CD8-positive, alpha-beta memory T cell (primary cell): Measurements from ENCODE around the gene NDUFAF7. TPM values are rescaled to one million over a fixed set of nuclear protein-coding genes. Genes with fewer than 3 reads are reported as not detected.
A peak's percentile ranks its signal among the peaks of the same experiment; 100 is the strongest.

Source experiments
- CTCF ChIA-PET: fragments of 350-600 bp; sonication (Branson Sonifier 250); formaldehyde crosslinking; loops from one replicate; lab custom pipeline; 2021; ENCODE audit warnings: antibody characterized with exemption; lab: Charles Lee
- POLR2A ChIA-PET: fragments of 350-600 bp; sonication (Branson Sonifier 250); formaldehyde crosslinking; loops from one replicate; lab custom pipeline; 2021; ENCODE audit warnings: antibody characterized with exemption; lab: Charles Lee
- DNase-seq, 5 donors: peaks; one replicate each; pipeline versions ENCODE4 v3.0.0 to v3.0.0-alpha.2; 2020 to 2022; ENCODE audit warnings: mixed read lengths in 1 of 5
- H3K27ac ChIP-seq: one replicate; pipeline ENCODE4 v1.7.0; 2013; ENCODE audit warnings: low read depth, mild to moderate bottlenecking, low read length, moderate library complexity
- H3K27me3 ChIP-seq: 2 replicates; pipeline ENCODE4 v1.7.0; 2013; ENCODE audit warnings: low read length, mild to moderate bottlenecking; ENCODE audit not compliant: insufficient read depth, poor library complexity, severe bottlenecking
- H3K36me3 ChIP-seq: 2 replicates; pipeline ENCODE4 v1.7.0; 2013; ENCODE audit warnings: mild to moderate bottlenecking, low read length, moderate library complexity; ENCODE audit not compliant: insufficient read depth
- H3K4me1 ChIP-seq: 2 replicates; pipeline ENCODE4 v1.7.0; 2013; ENCODE audit warnings: mild to moderate bottlenecking, low read length, moderate library complexity; ENCODE audit not compliant: insufficient read depth
- H3K4me3 ChIP-seq: 2 replicates; pipeline ENCODE4 v1.7.0; 2013; ENCODE audit warnings: mild to moderate bottlenecking, low read length
- H3K9me3 ChIP-seq: 2 replicates; pipeline ENCODE4 v1.7.0; 2013; ENCODE audit warnings: mild to moderate bottlenecking, low read length
- H3K27ac Mint-ChIP-seq, 8 donors: one replicate each; pipeline ENCODE4 v1.8.0; 2020 to 2021; ENCODE audit warnings: mixed read lengths in 8 of 8, mild to moderate bottlenecking in 6 of 8, inconsistent platforms in 3 of 8, moderate library complexity in 3 of 8
- H3K27me3 Mint-ChIP-seq, 2 donors: one replicate each; pipeline ENCODE4 v1.8.0; 2020 to 2021; ENCODE audit warnings: mixed read lengths in 2 of 2, mild to moderate bottlenecking in 1 of 2, moderate library complexity in 1 of 2
- H3K36me3 Mint-ChIP-seq, 3 donors: one replicate each; pipeline ENCODE4 v1.8.0; 2020 to 2021; ENCODE audit warnings: mixed read lengths in 3 of 3, inconsistent platforms in 1 of 3, mild to moderate bottlenecking in 1 of 3
- H3K4me1 Mint-ChIP-seq, 3 donors: one replicate each; pipeline ENCODE4 v1.8.0; 2020 to 2021; ENCODE audit warnings: mixed read lengths in 3 of 3, inconsistent platforms in 1 of 3, mild to moderate bottlenecking in 1 of 3
- H3K4me3 Mint-ChIP-seq, 7 donors: one replicate each; pipeline ENCODE4 v1.8.0; 2020 to 2021; ENCODE audit warnings: mixed read lengths in 7 of 7, mild to moderate bottlenecking in 6 of 7, moderate library complexity in 4 of 7, inconsistent platforms in 2 of 7
- H3K9me3 Mint-ChIP-seq, 5 donors: one replicate each; pipeline ENCODE4 v1.8.0; 2020 to 2022; ENCODE audit warnings: mixed read lengths in 5 of 5, mild to moderate bottlenecking in 3 of 5, moderate library complexity in 2 of 5, inconsistent platforms in 1 of 5
- polyA plus RNA-seq: library from polyadenylated mRNA; unstranded; fragments of 300-500 nt; fragmentation: Illumina TruSeq; gene quantifications from one replicate; pipeline ENCODE4 v1.2.3, GENCODE V29; 2021
- total RNA-seq, 2 experiments: library from RNA; stranded (reverse); gene quantifications; one replicate each; pipeline ENCODE4 v1.2.3, GENCODE V29; 2021

The NDUFAF7 gene
- total and polyA plus RNA-seq, 3 experiments from 2014 or later, result 6.8 to 20.4 (median 20.3) TPM

DNA sequence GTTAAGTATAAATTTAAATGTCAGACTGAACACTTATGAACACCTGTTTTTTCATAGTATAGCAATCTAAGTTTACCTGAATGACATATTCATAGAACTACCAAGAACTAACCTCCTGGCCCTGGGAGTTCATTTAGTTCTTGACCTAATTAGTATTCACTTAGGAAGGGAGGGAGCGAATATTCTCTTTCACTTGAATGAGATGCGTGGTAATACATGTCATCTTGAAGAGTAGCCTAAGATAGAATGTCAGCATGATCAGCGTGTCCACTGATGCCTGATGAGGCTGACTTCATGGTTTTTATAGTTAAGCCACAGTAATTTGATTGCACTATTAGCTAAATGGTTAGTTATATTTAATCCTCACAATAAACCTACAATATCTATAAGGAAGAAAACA is 13.3 kb downstream of the NDUFAF7 start:
- DNase-seq, result no peak
- H3K27ac ChIP-seq, result no peak overlapping the region
- Mint-ChIP-seq H3K4me3 (no peak overlapping the region), H3K27me3 (no peaks in the 10 kb centered on the region), H3K4me1 (peaks cover 9 to 17% (median 12%) of the 10 kb centered on the region in 3 donors), H3K9me3 (no peaks in the 10 kb centered on the region), H3K36me3 (peaks cover 15 to 86% (median 46%) of the 10 kb centered on the region in 3 donors), H3K27ac (peak overlapping the region in 1 of 8 donors; percentile 56)
- H3K36me3 ChIP-seq, result peaks cover 20% of the 10 kb centered on the region
- no peaks in the 10 kb centered on the region for H3K27me3 ChIP-seq
- no peaks in the 10 kb centered on the region for H3K9me3 ChIP-seq
- ChIA-PET POLR2A (no interaction called here), CTCF (no interaction called here)
- peaks cover 4% of the 10 kb centered on the region for H3K4me1 ChIP-seq
- H3K4me3 ChIP-seq, result no peak overlapping the region

DNA sequence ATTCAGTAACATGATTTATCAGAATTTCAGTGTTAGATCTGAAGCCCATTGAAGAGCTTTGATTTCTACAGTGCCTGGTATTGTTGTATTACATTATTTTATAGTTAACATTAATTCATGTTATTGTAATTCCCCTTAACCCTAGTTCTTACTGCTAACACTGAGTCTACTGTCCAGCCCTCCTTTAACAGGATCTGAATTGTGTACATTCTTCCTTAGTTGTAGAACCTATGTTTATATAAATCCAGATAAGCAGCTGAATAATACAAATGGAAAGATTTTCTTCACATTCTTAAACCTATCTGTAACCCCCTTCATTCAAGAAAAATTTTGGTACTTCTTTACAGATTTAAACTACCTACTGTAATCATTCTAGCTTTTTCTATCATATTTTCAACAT is 14.7 kb downstream of the NDUFAF7 start:
- Histone ChIP-seq H3K4me3 (no peak overlapping the region), H3K4me1 (peaks cover 4% of the 10 kb centered on the region), H3K27me3 (no peaks in the 10 kb centered on the region), H3K36me3 (peaks cover 24% of the 10 kb centered on the region), H3K9me3 (no peaks in the 10 kb centered on the region), H3K27ac (no peak overlapping the region)
- ChIA-PET CTCF (no interaction called here), POLR2A (no interaction called here)
- H3K4me1 Mint-ChIP-seq, result peaks cover 7 to 10% (median 8%) of the 10 kb centered on the region in 3 donors
- H3K36me3 Mint-ChIP-seq, result peaks cover 15 to 87% (median 41%) of the 10 kb centered on the region in 3 donors
- H3K27me3 Mint-ChIP-seq, result no peaks in the 10 kb centered on the region
- H3K9me3 Mint-ChIP-seq, result no peaks in the 10 kb centered on the region
- no peak for DNase-seq
- peak overlapping the region in 3 of 8 donors; percentile 4 to 33 (median 28) for H3K27ac Mint-ChIP-seq
- no peak overlapping the region for H3K4me3 Mint-ChIP-seq

DNA sequence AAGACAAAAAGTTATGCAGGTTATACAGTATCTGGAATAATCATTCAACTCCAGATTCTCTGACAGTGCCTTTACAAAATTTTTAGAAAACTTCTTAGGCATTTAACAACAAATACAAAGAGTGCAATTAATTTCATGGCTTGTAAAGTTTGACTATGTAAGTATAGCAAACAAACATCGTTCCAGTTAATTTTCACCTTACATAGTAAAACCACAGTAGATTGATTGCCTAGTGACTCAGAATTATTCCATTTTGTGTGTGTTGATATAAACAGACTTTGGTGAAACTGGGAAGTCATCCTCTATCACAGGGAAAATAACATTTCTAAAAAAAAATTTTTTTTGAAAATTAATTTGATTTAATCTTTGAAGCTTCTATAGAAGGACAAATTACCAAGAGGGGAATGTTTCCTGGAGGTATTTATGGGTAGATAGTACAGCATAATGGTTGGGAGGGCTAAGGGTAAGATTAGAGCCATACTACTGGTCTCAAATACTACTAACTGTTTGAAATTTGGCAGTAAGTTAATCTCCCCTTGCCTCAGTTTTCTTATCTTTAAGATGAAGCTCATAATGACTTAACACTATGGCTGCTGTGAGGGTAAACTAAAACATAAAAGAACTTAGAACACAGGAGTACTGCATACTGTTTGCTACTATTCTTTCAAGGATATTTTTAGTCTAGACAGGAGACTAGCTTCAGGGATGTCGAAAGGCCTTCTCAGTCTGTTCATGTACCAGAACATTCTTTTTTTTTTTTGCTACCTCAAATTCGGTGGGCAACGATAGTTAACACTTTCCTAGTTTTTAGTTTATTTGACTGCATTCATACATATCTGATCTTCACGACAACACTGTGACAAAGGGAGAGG is 19.6 kb downstream of the NDUFAF7 start:
- H3K27me3 Mint-ChIP-seq, result no peaks in the 10 kb centered on the region
- ChIA-PET POLR2A (interaction anchor here (0.6 kb wide), 1 partner anchor 637 kb away, joined by 3 read pairs; no protein-coding TSS in a partner anchor), CTCF (no interaction called here)
- no peaks in the 10 kb centered on the region for H3K4me1 ChIP-seq
- H3K27ac Mint-ChIP-seq, result peak overlapping the region in 4 of 8 donors; percentile 12 to 72 (median 46)
- peaks cover 3 to 84% (median 36%) of the 10 kb centered on the region in 3 donors for H3K36me3 Mint-ChIP-seq
- peaks cover 0 to 4% (median 1%) of the 10 kb centered on the region in 3 donors for H3K4me1 Mint-ChIP-seq
- H3K9me3 ChIP-seq, result no peaks in the 10 kb centered on the region
- no peak overlapping the region for H3K4me3 Mint-ChIP-seq
- H3K9me3 Mint-ChIP-seq, result no peaks in the 10 kb centered on the region
- H3K27ac ChIP-seq, result peak overlapping the region; percentile 17
- no peaks in the 10 kb centered on the region for H3K27me3 ChIP-seq
- no peak overlapping the region for H3K4me3 ChIP-seq
- peaks cover 39% of the 10 kb centered on the region for H3K36me3 ChIP-seq
- DNase-seq, result no peak

DNA sequence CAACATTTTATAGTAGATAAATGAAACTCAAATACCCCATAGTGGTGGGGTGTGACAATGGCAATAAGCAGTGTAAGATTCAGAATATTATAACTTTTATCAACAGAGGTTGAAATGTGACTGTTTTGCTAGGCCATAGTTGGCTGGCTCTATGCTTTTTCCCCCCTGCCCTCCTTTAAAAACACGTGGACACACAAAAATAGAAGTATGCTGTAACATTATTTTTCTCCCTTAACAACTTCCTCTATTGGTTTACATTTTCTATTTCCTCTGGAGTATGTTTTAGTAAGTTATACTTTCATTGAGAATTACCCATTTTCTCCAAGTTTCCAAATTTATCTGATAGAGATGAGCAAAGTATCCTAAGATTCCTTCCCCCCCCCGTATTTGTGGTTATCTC is 31.1 kb downstream of the NDUFAF7 start:
- H3K27ac ChIP-seq, result no peak overlapping the region
- H3K9me3 ChIP-seq, result no peaks in the 10 kb centered on the region
- H3K4me3 ChIP-seq, result no peak overlapping the region
- H3K36me3 ChIP-seq, result no peaks in the 10 kb centered on the region
- CTCF ChIA-PET, result no interaction called here
- Mint-ChIP-seq H3K27me3 (no peaks in the 10 kb centered on the region), H3K27ac (peak overlapping the region in 3 of 8 donors; percentile 12 to 58 (median 40)), H3K9me3 (no peaks in the 10 kb centered on the region), H3K36me3 (peaks cover 0 to 68% (median 9%) of the 10 kb centered on the region in 3 donors), H3K4me3 (peak overlapping the region in 1 of 7 donors; percentile 44), H3K4me1 (no peaks in the 10 kb centered on the region)
- POLR2A ChIA-PET, result interaction anchor here (0.6 kb wide), 1 partner anchor 56 kb away, joined by 5 read pairs; no protein-coding TSS in a partner anchor
- no peaks in the 10 kb centered on the region for H3K4me1 ChIP-seq
- no peaks in the 10 kb centered on the region for H3K27me3 ChIP-seq
- DNase-seq, result no peak

DNA sequence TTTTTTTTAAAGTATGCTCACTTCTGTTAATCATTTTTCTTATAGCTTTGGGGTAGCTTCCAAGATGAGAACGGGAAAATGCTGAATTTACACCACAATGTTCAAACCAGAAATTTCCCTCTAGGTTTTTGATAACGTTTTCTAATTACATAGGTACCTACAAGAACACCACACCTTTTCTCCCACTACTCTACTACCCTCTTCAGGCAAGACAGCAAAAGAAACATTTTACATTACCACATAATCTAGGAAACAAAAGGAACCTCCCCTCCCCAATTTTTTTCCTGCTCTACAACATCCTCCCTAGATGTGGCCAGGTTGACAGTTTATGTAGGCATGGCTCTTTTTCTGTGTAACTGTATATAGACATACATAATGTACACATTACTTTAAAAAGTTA is 32.4 kb downstream of the NDUFAF7 start:
- no peak overlapping the region for H3K4me3 Mint-ChIP-seq
- H3K27ac Mint-ChIP-seq, result peak overlapping the region in 2 of 8 donors; percentile 50 to 72
- Histone ChIP-seq H3K4me1 (no peaks in the 10 kb centered on the region), H3K36me3 (no peaks in the 10 kb centered on the region), H3K4me3 (no peak overlapping the region), H3K27ac (no peak overlapping the region), H3K27me3 (no peaks in the 10 kb centered on the region), H3K9me3 (no peaks in the 10 kb centered on the region)
- POLR2A ChIA-PET, result no interaction called here
- CTCF ChIA-PET, result no interaction called here
- no peaks in the 10 kb centered on the region for H3K4me1 Mint-ChIP-seq
- H3K27me3 Mint-ChIP-seq, result no peaks in the 10 kb centered on the region
- H3K36me3 Mint-ChIP-seq, result peaks cover 0 to 66% (median 13%) of the 10 kb centered on the region in 3 donors
- H3K9me3 Mint-ChIP-seq, result no peaks in the 10 kb centered on the region
- DNase-seq, result no peak

DNA sequence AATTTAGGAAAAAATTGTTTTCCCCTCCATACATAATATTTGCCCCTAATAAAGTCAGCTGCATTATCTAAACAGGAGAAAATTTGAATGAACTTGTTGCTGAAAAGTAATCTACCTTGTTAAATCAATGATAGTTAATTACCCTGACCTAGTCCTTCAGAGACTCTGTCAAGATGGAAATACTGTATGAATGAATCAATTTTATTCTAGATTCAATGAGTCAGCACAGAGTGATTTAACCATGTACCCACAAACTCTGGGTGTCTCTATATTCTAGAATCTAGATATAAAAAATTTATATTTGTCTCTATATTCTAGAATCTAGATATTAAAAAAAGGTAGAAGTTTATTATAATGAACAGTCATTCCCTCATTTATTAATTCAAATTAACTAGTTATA is 36.2 kb downstream of the NDUFAF7 start:
- Histone ChIP-seq H3K36me3 (no peaks in the 10 kb centered on the region), H3K4me1 (no peaks in the 10 kb centered on the region), H3K27me3 (no peaks in the 10 kb centered on the region), H3K27ac (no peak overlapping the region), H3K4me3 (no peak overlapping the region), H3K9me3 (no peaks in the 10 kb centered on the region)
- H3K27me3 Mint-ChIP-seq, result no peaks in the 10 kb centered on the region
- no peak for DNase-seq
- no peaks in the 10 kb centered on the region for H3K9me3 Mint-ChIP-seq
- H3K27ac Mint-ChIP-seq, result peak overlapping the region in 1 of 8 donors; percentile 10
- ChIA-PET CTCF (no interaction called here), POLR2A (no interaction called here)
- H3K4me3 Mint-ChIP-seq, result no peak overlapping the region
- no peaks in the 10 kb centered on the region for H3K4me1 Mint-ChIP-seq
- H3K36me3 Mint-ChIP-seq, result peaks cover 0 to 64% (median 16%) of the 10 kb centered on the region in 3 donors

DNA sequence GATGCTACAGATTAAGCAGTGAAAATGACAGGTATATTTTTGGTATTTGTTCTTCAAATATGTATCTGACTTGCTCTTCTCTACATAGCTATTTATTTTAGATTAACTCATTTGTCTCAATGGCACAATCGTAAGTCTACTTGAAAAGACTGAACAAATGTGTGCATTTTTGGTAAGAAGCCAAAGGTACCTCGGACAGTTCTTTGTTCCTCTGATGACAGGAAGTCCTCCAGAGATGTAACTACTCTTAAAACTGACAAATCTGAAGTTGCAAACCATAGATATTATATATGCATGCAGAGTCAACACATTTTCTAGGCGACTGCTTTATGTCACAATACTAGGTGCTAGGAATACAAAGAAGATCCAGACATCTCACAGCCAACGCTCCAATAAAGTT is 36.7 kb downstream of the NDUFAF7 start:
- Mint-ChIP-seq H3K4me1 (no peaks in the 10 kb centered on the region), H3K9me3 (no peaks in the 10 kb centered on the region), H3K27ac (no peak overlapping the region), H3K36me3 (peaks cover 0 to 63% (median 14%) of the 10 kb centered on the region in 3 donors), H3K4me3 (no peak overlapping the region), H3K27me3 (no peaks in the 10 kb centered on the region)
- ChIA-PET POLR2A (no interaction called here), CTCF (no interaction called here)
- no peaks in the 10 kb centered on the region for H3K9me3 ChIP-seq
- DNase-seq, result no peak
- no peaks in the 10 kb centered on the region for H3K4me1 ChIP-seq
- H3K4me3 ChIP-seq, result no peak overlapping the region
- H3K36me3 ChIP-seq, result no peaks in the 10 kb centered on the region
- no peak overlapping the region for H3K27ac ChIP-seq
- no peaks in the 10 kb centered on the region for H3K27me3 ChIP-seq

DNA sequence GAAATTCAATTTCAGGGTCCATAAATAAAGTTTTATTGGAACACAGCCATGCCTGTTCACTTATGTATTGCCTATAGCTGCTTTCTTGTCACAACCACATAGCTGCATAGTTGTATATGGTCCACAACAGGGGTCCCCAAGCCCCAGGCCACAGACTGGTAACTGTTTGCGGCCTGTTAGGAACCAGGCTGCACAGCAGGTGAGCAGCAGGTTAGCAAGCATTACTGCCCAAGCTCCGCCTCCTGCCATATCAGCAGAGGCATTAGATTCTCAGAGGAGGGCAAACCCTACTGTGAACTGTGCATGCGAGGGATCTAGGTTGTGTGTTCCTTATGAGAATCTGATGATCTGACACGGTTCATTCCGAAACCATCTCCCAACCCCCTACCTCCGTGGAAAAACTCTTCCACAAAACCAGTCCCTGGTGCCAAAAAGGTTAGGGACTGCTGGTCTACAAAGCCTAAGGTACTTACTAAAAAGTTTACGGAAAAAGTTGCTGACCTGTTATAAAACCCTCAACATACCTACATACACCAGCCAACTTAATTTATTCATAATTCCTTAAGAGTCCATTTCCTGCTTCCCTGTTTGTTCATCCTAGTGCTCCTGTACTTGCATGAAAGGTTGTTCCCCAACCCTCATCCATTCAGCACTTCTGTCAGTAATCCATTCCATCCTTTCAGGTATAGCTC is 40.1 kb downstream of the NDUFAF7 start:
- Histone ChIP-seq H3K27me3 (no peaks in the 10 kb centered on the region), H3K27ac (no peak overlapping the region), H3K36me3 (peaks cover 5% of the 10 kb centered on the region), H3K4me3 (no peak overlapping the region), H3K4me1 (no peaks in the 10 kb centered on the region), H3K9me3 (no peaks in the 10 kb centered on the region)
- no peak for DNase-seq
- Mint-ChIP-seq H3K9me3 (no peaks in the 10 kb centered on the region), H3K4me1 (no peaks in the 10 kb centered on the region), H3K4me3 (no peak overlapping the region), H3K27ac (peak overlapping the region in 3 of 8 donors; percentile 5 to 39 (median 38)), H3K27me3 (no peaks in the 10 kb centered on the region), H3K36me3 (peaks cover 0 to 60% (median 13%) of the 10 kb centered on the region in 3 donors)
- CTCF ChIA-PET, result interaction anchor here (1.0 kb wide), 1 partner anchor 96 kb away, joined by 3 read pairs; no protein-coding TSS in a partner anchor
- POLR2A ChIA-PET, result no interaction called here
